Activated CD4-positive, CD25-positive, alpha-beta regulatory T cell treated with anti-CD3 and anti-CD28 coated beads, Interleukin-2, amount 50 U/mL, for 24 hours (primary cell): ENCODE measurements around the gene ATP6V1G2.

Experiments used
- ATAC-seq, 2 donors: fragments of 150-1000 bp; cut with Tn5 transposase; one replicate each; pipeline ENCODE4 v1.10.0; 2021; ENCODE audit warnings: mild to moderate bottlenecking in 1 of 2, moderate library complexity in 1 of 2

Gene ATP6V1G2

GRCh38 chr6:31547727-31548543, 1.5 kb upstream of the ATP6V1G2 start:
- no peak for ATAC-seq

- peak; percentile 91 for ATAC-seq
These were observed 734 bp upstream of the ATP6V1G2 start, which contains the start of gene NFKBIL1 for GRCh38 chr6:31546958-31547726. Gene NFKBIL1 (plus strand): TSS chr6:31547608. CDS start chr6:31547695, 87 bp downstream.

GRCh38 chr6:31545291-31545690, 1.1 kb downstream of the ATP6V1G2 start:
- ATAC-seq, result no peak

GRCh38 chr6:31544676-31545075, 1.7 kb downstream of the ATP6V1G2 start:
- ATAC-seq, result no peak

- ATAC-seq, result no peak
These were observed 2.8 kb downstream of the ATP6V1G2 start for GRCh38 chr6:31543639-31544038.

GRCh38 chr6:31541658-31542521, 4.5 kb downstream of the ATP6V1G2 start, which contains the start of gene DDX39B:
Gene DDX39B (minus strand): TSS chr6:31542003. CDS start chr6:31540532, 1,471 bp downstream.
- ATAC-seq, result peak; percentile 77 to 85

- peak; percentile 6 to 18 for ATAC-seq
These were observed 5.2 kb downstream of the ATP6V1G2 start for GRCh38 chr6:31541059-31541657.

GRCh38 chr6:31540640-31541039, 5.8 kb downstream of the ATP6V1G2 start:
- no peak for ATAC-seq

- ATAC-seq, result no peak
These were observed 7.5 kb downstream of the ATP6V1G2 start for GRCh38 chr6:31538805-31539400.

GRCh38 chr6:31535538-31536324, 10.7 kb downstream of the ATP6V1G2 start:
- ATAC-seq, result peak; percentile 65 to 69

- no peak for ATAC-seq
These were observed 11.8 kb downstream of the ATP6V1G2 start for GRCh38 chr6:31534521-31535040.

GRCh38 chr6:31534011-31534410, 12.4 kb downstream of the ATP6V1G2 start:
- ATAC-seq, result no peak

GRCh38 chr6:31533455-31533841, 13.0 kb downstream of the ATP6V1G2 start:
- ATAC-seq, result no peak

GRCh38 chr6:31532644-31533454, 13.6 kb downstream of the ATP6V1G2 start:
- no peak for ATAC-seq

- ATAC-seq, result no peak
These were observed 14.4 kb downstream of the ATP6V1G2 start for GRCh38 chr6:31531771-31532643.

GRCh38 chr6:31531162-31531561, 15.2 kb downstream of the ATP6V1G2 start:
- no peak for ATAC-seq

GRCh38 chr6:31530659-31531058, 15.7 kb downstream of the ATP6V1G2 start:
- no peak for ATAC-seq

- ATAC-seq, result peak in 1 of 2 donors; percentile 7
These were observed 16.9 kb downstream of the ATP6V1G2 start for GRCh38 chr6:31529329-31530150.
